Measurements from ENCODE around the gene AFAP1L2.

Gene AFAP1L2

GRCh38 chr10:114259824-114260223 is 144.5 kb downstream of the AFAP1L2 start:
- no peak overlapping the region for H3K4me3 ChIP-seq (ENCODE audit: low read depth, low read length)
- no peak for TF ChIP-seq CTCF (IDR thresholded peaks at IDR 0.05; ENCODE audit: insufficient read depth, low read depth, low read length, missing control alignments)
- DNase-seq (ENCODE audit: low read depth): no peak

DNA sequence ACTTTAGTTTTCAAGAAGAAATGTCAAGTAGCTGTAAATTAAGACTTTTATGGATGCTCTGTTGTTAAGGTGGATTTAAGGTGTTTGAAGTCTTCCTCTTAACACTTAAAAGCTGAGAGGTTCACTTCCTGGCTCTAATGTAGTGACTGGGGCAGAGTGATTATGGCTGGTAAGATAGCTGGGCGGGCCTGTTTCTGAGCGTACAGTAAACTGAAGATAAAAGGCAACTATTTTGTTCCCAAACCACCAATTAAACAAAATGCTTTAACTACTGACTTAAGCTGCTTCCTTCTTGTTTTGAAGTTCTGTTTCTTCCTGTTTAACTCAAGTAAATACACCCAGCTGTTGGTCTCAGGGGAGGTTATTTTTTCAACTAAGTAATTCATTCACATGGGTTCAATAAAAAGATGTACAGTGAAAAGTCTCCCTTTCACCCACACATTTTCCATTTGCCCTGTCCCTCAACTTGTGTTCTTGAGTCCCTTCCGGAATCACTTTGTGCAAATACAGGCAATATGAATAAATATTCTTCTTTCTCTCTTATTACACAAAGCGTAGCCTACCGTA is 145.9 kb downstream of the AFAP1L2 start:
- peak; percentile 12 for DNase-seq (ENCODE audit: low read depth)
- no peak for TF ChIP-seq CTCF (IDR thresholded peaks at IDR 0.05; ENCODE audit: insufficient read depth, low read depth, low read length, missing control alignments)
- H3K4me3 ChIP-seq (ENCODE audit: low read depth, low read length): no peak overlapping the region

- no peak for TF ChIP-seq CTCF (IDR thresholded peaks at IDR 0.05; ENCODE audit: insufficient read depth, low read depth, low read length, missing control alignments)
- H3K4me3 ChIP-seq (ENCODE audit: low read depth, low read length): no peak overlapping the region
- no peak for DNase-seq (ENCODE audit: low read depth)
These were observed 146.8 kb downstream of the AFAP1L2 start for GRCh38 chr10:114257498-114257897.

GRCh38 chr10:114256822-114257221 is 147.5 kb downstream of the AFAP1L2 start:
- no peak for DNase-seq (ENCODE audit: low read depth)

GRCh38 chr10:114256008-114256765 is 148.1 kb downstream of the AFAP1L2 start:
- DNase-seq (ENCODE audit: low read depth): no peak
- no peak overlapping the region for H3K4me3 ChIP-seq (ENCODE audit: low read depth, low read length)
- no peak for TF ChIP-seq CTCF (IDR thresholded peaks at IDR 0.05; ENCODE audit: insufficient read depth, low read depth, low read length, missing control alignments)

More at GRCh38 chr10:114256822-114257221, 147.5 kb downstream of the AFAP1L2 start:
- no peak overlapping the region for H3K4me3 ChIP-seq (ENCODE audit: low read depth, low read length)
- TF ChIP-seq CTCF (IDR thresholded peaks at IDR 0.05; ENCODE audit: insufficient read depth, low read depth, low read length, missing control alignments): no peak

- H3K4me3 ChIP-seq (ENCODE audit: low read depth, low read length): no peak overlapping the region
- TF ChIP-seq CTCF (IDR thresholded peaks at IDR 0.05; ENCODE audit: insufficient read depth, low read depth, low read length, missing control alignments): no peak
- DNase-seq (ENCODE audit: low read depth): no peak
These were observed 149.1 kb downstream of the AFAP1L2 start for GRCh38 chr10:114255227-114255626.

Data from GM12865 (cell line).